IMR-90 (cell line): ENCODE measurements around the gene CARMIL1.

Experiments
- BHLHE40 ChIP-seq: fragments of 150-350 bp; IDR thresholded peaks from 2 replicates; pipeline ENCODE4 v1.6.1; 2016; ENCODE audit warnings: mild to moderate bottlenecking, low read depth, low read length
- CHD1 ChIP-seq: IDR thresholded peaks from 2 replicates; pipeline ENCODE4 v1.6.1; 2012; ENCODE audit warnings: low read depth, low read length, improper control_type of control experiment
- CTCF ChIP-seq: conservative IDR thresholded peaks from 2 replicates; pipeline ENCODE4 v1.5.1; 2012; ENCODE audit warnings: mild to moderate bottlenecking, low read depth, low read length, improper control_type of control experiment
- ELK1 ChIP-seq: fragments of 150-350 bp; IDR thresholded peaks from 2 replicates; pipeline ENCODE4 v1.6.1; 2016; ENCODE audit warnings: low read depth, mild to moderate bottlenecking, low read length, moderate library complexity, borderline replicate concordance
- FOS ChIP-seq: fragments of 150-350 bp; IDR thresholded peaks from 2 replicates; pipeline ENCODE4 v1.6.1; 2016; ENCODE audit warnings: low read depth, low read length
- NFE2L2 ChIP-seq: fragments of 150-350 bp; IDR thresholded peaks from 2 replicates; pipeline ENCODE4 v1.6.1; 2016; ENCODE audit warnings: low read depth, mild to moderate bottlenecking, low read length
- POLR2A ChIP-seq: IDR thresholded peaks from 2 replicates; pipeline ENCODE4 v1.6.1; 2012; ENCODE audit warnings: mild to moderate bottlenecking, low read depth, low read length
- RCOR1 ChIP-seq: IDR thresholded peaks from 2 replicates; pipeline ENCODE4 v1.6.1; 2012; ENCODE audit warnings: mild to moderate bottlenecking, low read length, improper control_type of control experiment; ENCODE audit not compliant: insufficient replicate concordance
- RFX5 ChIP-seq: IDR thresholded peaks from 2 replicates; pipeline ENCODE4 v1.8.0; 2012; ENCODE audit warnings: low read depth, mild to moderate bottlenecking, low read length, moderate library complexity
- SMC3 ChIP-seq: fragments of 150-350 bp; IDR thresholded peaks from 2 replicates; pipeline ENCODE4 v1.6.1; 2016; ENCODE audit warnings: low read depth, mild to moderate bottlenecking, antibody characterized with exemption, low read length, moderate library complexity
- USF2 ChIP-seq: fragments of 150-350 bp; IDR thresholded peaks from 2 replicates; pipeline ENCODE4 v1.6.1; 2017; ENCODE audit warnings: mild to moderate bottlenecking, antibody characterized with exemption, low read length, low read depth

- TF ChIP-seq RCOR1, result no peak
- TF ChIP-seq CTCF, result no peak
- no peak for TF ChIP-seq POLR2A
- TF ChIP-seq SMC3, result no peak
- no peak for TF ChIP-seq FOS
- no peak for TF ChIP-seq NFE2L2
- no peak for TF ChIP-seq USF2
- TF ChIP-seq CHD1, result no peak
- no peak for TF ChIP-seq BHLHE40
- TF ChIP-seq ELK1, result no peak
- no peak for TF ChIP-seq RFX5
Measured at GRCh38 chr6:25659633-25660368, 380.6 kb downstream of the CARMIL1 start.
